NCI-H774 (cell line): ENCODE results near the gene TTC33.
"Not testable (repeated sequence)": the region's sequence is repeated elsewhere in the genome, so short reads cannot be mapped to it uniquely, and the experiment has no call there.

ENCODE experiments used
- DNase-seq: peaks from one replicate; lab custom pipeline; 2025; lab: John Stamatoyannopoulos, UW

Gene TTC33, protein sequence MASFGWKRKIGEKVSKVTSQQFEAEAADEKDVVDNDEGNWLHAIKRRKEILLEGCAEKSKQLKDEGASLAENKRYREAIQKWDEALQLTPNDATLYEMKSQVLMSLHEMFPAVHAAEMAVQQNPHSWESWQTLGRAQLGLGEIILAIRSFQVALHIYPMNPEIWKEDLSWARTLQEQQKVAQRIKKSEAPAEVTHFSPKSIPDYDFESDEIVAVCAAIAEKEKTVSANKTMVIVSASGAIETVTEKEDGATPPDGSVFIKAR

DNA sequence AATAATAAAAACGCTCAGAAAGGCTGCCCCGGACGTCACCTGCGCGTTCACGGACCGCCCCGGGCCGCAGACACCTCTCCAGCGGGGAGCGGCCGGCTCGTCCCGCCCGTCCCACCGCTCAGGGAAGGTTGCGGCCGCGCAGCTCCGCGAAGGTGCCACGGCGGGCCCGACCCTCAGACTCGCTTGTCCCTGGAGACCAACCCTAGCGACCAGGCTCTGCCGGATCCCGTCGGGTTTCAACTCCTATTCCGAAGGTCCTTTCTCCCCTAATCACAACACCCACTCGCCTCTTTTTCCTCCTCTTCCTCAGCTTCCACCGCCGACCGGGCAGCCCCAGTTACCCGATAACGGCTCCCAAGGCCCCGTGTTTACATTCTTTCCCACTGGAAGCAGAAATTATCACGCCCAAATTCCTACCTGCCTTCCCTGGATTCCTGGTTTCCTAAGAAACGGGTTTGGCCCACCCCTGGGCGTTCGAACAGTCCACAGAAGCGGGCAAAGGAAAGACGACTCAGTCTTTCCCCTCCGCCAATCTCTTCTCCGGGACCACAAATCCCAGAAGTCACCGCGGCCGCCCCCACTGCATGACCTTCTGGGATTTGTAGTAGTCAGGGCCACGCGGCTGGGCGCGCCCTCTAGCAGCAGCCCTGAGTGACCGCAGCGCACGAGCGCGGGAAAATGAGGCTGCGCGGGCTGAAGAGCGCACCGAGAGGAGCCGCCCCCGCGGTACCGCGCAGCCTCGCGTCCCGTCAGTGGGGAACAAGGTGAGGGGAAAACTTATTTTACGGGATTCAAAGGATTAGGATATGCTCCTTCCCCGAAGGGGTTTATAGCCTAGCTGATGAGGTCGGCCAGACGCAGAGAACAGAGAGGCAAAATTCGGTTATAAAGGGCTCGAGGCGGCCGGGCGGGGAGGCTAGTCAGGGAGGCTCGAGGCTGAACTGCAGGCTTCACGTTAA is at the start of gene TTC33:
TSS of gene TTC33 (minus strand) at position 555 of the 959 bp plus-strand sequence. CDS start 8,943 bp downstream, outside the sequence.
- peak; percentile 96 for DNase-seq

DNA sequence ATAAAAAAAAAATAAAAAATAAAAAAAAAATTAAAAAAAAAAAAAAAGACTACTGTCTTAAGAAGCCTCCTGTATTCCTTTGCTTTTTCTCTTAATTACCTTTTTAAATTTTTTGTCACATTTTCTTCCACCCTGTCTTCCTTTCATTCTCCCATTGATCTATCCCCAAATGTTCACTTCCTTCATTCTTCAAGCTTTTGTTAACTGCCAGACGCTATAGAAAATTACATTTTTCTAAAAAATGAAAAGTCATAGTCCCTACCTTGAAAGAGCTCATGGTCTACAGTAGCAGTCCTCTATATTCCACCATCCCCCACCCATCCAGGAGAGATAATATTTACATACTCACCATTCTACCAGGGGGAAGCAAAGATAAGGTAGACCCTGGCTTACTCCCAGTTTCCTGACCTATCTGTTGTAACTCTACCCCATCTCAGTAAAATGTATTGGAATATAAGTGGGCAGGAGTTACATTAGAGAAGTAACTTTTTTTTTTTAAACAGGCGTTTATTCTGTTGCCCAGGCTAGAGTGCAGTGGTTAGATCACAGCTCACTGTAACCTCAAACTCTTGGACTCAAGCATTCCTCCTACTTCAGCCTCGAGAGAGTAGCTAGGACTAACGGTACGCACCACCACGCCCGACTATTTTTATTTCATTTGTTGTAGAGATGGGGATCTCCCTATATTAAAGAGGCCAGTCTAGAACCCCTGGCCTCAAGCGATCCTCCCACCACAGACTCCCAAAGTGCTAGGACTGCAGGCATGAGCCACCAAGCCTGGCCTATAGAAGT is 46.2 kb upstream of the TTC33 start:
- DNase-seq: no peak

DNA sequence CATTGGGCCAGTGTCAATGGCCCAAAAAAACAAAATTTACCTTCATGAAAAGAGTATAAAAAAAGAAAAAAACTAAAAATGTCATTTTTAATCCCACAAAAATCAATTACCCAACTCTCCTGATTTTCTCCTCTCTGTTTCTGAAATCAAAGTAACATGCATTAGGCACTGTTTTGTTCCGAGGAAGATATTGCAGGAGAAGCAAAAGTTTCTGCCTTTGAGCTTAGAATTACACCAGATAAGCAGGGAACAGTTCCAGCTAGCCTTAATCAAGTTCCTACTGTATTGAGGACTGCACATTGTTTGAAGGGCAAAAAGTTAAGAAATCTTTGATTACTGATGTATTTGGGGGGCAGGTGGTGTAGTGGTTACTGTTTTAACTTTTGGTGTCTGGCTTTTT is 43.5 kb upstream of the TTC33 start:
- DNase-seq: no peak

DNA sequence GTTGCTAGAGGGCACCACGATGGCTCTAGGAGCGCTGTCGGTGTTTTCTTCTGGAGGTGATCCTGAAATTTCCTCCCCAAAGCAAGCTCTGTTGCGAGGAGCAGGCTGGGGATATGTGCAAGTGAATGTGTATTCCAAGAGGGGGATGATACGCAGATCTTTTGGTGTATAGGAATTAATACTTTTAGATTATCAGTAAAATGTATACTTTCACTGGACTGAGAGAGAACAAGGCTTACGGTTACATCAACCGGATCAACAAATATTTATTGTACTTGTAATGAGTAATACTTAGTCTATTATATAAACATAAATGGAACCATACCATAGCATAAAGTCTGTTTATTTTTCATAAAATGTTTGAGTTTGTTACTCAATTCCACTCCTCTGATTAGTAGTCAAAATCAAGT is 43.0 kb upstream of the TTC33 start:
- no peak for DNase-seq

DNA sequence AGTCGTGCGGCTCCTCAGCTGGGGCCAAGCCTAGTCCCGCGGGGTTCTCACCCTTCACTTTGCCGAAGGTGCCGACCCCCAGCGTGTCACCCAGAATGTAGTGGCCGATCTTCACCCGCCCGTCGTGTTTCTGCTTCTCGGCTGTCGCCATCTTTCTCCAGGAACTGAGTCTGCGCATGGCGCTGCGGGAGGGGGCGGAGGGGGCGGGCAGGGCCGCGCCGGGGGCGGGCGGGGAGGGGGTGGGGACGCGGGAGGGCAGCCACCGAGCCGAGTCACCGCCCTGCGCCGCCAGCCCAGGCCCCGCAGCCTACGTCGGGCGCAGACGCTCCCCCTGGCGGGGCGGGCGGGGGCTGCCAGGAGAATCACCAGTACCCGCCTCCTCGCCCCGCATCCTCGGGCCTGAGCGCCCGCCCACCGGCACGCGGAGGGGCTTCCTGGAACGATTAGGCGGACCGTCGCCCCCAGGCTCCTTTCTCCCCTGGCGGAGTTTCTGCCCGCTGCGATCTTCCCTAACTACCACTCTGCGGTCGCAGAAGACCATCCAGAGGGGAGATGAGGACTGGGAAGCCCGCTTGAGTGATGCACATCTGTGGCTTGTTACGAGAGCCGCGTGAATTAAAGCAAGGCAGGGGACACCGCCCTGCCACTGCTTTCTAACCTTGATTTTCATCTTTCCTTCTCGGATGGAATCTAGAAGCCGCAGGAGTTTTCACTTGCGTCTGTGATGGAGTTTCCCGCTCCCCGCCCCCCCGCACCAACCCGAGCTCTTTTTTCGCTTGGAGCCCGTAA is 42.4 kb upstream of the TTC33 start, which contains the start of gene PRKAA1:
TSS of gene PRKAA1 (minus strand) at position 363 of the 789 bp plus-strand sequence. CDS start at position 178, 185 bp downstream.
- peak; percentile 93 for DNase-seq

DNA sequence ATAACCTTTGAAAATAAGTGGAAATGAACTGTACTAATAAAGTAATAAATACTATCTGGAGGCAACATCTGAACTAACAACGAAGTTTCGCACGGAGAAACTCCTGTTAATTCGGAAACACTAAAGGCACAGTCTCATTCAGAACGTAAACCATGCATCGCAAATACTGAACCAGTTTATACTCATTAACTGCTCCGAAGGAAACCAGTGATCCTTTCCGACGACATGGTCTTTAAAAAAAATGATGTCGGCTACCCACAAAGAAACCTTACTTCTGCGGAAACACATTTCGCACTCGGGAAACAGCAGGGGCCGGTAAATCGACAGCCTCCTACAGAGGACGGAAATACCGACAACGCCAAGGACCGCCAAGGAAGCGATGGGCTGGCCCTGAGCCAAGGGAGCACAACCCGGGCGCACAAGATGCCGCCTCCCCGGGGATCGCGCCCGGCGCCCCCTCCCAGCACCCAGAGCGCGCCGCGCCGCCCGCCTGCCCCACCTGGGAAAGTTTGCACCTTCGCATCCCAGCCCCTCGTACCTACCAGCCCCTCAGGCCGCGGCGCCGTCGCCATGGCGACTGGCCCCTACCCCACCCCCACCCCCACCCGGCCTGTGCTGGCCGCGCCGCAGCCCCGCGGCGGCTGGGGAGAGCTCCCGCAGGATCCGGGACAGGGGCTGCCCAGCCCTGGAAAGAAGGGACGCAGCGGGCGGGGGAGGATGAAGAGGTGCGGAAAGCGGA is 41.7 kb upstream of the TTC33 start:
- DNase-seq: peak; percentile 67

DNA sequence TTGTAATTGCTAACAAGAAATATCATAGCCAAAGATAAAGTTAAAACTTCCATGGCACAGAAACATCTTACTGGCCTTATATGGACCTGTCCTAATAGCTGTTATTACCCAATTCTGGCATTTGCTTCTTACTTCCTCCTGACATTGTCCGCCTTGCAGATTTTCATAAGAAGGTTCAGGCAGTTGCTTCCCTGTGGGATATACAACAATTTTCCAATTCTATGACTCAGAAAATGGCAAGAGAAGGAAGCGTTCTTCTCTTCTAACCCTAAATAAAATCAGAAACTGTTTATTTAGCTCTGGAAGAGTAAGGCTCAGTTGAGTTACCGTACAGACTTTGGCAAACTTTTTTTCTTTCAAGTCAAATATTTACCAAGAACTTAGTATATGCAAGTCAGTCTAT is 40.7 kb upstream of the TTC33 start:
- no peak for DNase-seq

DNA sequence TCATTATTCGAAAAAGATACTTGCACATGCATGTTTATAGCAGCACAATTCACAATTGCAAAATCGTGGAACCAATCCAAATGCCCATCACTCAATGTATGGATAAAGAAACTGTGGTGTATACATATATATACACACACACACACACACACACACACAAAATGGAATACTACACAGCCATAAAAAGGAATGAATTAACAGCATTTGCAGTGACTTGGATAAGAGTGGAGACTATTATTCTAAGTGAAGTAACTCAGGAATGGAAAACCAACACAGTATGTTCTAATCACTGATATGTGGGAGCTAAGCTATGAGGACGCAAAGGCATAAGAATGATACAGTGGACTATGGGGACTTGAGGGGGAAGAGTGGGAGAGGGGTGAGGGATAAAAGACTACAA is 39.1 kb upstream of the TTC33 start:
- DNase-seq: not testable (repeated sequence)

DNA sequence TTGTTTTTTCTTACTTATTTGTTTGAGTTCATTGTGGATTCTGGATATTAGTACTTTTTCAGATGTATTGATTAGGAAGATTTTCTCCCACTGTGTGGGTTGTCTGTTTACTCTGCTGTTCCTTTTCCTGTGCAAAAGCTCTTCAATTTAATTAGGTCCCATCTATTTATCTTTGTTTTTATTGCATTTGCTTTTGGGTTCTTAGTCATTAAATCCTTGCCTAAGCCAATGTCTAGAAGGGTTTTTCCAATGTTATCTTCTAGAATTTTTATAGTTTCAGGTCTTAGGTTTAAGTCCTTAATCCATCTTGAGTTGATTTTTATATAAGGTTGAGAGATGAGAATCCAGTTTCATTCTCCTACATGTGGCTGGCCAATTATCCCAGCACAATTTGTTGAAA is 38.6 kb upstream of the TTC33 start:
- DNase-seq: not testable (repeated sequence)

DNA sequence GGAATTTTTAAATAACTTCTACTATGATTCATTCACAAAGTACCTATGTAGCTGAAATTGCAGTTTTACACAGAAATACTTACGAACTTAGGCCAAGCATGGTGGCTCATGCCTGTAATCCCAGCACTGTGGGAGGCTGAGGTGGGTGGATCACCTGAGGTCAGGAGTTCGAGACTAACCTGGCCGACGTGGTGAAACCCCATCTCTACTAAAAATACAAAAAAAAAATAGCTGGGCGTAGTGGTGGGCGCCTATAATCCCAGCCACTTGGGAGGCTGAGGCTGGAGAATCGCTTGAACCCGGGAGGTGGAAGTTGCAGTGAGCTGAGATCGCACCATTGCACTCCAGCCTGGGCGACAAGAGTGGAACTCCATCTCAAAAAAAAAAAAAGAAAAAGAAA is 36.9 kb upstream of the TTC33 start:
- DNase-seq: not testable (repeated sequence)

DNA sequence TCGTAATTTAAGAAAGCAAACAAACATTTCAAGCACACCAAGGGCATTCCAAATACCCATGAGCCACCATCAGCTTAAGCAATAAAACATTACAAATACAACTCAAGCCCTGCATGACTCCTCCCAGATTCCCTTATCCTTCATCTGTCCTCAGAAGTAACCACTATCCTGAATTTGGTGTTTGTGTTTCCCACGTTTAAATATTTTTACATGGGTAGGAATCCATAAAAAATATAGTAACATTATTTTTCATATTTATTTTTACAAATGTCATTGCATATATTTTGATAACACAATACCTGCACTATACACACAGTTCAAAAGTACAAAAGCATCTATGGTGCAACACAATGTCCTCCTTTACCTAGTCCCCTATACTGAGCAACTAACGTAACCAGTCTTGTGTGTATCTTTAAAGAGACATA is 36.0 kb upstream of the TTC33 start:
- no peak for DNase-seq

DNA sequence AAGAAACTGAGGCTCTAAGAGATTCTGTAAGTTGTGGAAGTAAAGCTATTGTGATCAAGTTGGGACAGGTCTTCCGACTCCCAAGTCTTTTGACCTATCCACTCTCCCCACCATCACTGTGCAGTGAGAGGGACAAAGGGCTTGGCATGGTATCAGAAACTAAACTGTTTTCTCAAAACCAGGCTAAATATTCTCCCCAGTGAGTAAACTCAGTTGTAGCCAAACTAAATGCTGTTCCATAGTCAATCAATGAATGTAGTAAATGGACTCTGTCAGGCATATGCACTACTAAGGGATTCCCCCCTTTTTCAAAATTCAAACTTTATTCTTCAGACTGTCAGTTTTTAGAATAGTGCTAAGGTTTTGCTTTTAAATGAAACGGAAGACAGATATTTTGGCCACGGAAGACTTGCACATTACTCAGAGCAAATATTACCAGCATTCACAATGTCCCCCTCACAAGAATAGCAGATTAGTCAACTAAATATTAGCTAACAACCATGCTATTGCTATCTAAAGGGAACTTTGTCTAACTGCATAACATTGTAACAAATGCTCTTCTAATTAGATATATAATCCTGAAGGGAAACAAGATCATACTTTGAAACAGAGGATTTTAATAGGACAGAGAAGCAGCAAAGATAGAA is 35.3 kb upstream of the TTC33 start:
- no peak for DNase-seq

DNA sequence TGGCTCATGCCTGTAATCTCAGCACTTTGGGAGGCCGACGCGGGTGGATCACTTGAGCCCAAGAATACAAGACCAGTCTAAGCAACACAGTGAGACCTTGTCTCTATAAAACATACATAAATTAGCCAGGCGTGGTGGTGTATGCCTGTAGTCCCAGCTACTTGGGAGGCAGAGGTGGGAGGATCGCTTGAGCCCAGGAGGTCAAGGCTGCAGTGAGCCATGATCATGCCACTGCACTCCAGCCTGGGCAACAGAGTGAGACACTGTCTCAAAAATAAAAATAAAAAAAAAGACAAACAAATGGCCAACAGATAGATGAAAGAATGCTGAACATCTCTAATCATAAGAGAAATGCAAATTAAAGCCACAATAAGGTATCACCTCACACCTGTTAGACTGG is 33.2 kb upstream of the TTC33 start:
- DNase-seq: not testable (repeated sequence)

DNA sequence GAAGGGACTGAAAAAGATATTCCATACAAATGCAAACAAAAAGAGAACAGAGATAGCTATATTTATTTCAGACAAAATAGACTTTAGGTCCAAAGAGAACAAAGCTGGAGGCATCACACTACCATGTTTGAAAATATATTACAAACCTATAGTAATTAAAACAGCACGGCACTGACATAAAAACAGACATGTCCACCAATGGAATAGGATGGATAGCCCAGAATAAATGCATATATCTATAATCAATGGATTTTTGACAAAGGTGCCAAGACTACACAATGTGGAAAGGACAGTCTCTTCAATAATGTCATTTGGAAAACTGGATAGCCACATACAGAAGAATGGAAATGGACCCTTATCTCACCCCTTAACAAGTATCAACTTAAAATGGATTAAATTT is 32.2 kb upstream of the TTC33 start:
- DNase-seq: no peak

DNA sequence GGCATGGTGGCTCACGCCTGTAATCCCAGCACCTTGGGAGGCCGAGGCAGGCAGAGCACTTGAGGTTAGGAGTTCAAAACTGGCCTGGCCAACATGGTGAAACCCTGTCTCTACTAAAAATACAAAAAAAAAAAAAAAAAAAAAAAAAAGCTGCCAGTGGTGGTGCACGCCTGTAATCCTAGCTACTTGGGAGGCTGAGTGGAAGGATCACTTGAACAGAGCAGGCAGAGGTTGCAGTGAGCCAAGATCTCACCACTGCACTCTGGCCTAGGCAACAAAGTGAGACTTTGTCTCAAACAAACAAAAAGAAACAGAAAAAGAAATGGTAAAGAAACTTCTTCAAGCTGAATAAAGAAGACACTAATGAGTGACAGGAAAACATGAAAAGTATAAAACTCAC is 30.9 kb upstream of the TTC33 start:
- DNase-seq: not testable (repeated sequence)

DNA sequence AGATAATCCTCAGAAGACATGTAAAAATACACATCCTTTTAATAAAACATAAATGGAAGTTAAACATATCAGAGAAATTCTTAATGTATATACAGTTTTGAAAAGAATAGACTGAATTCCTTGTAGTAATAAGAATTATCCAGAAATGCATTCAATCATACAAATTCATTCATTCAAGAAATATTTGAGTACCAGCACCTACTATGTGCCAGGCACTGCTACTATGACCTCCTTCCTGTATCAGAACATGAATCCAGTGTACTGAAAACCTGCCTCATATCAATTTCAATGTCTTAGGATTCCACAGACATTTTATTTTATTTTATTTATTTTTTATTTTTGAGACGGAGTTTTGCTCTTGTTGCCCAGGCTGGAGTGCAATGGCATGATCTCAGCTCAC is 29.2 kb upstream of the TTC33 start:
- no peak for DNase-seq

DNA sequence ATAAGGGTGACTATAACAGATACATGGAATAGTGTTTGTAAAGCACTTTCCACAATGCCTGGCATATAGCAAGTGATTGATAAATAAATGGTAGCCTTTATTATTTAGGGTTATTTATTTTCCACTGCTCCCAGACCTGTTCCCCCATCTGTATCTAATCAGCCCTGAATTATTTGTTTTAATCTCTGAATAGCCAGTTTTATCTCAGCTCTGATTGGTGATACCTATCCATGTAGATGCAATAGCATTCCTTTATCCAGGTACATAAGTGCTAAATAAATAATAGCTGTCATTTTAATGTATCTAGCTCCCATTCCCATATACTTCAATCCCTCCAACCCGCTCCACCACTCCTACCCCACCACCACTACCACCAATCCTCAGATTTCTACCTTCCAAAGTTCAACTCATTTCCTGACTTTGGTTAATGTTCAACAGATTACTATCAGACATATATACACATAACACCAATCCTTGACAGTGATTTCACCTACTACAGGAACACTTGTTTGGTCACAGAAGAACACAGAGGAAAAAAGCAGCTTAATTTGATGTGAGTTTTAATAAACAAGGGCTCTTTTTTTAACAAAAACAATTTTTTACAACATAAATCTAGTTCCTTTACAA is 28.4 kb upstream of the TTC33 start:
- DNase-seq: no peak

DNA sequence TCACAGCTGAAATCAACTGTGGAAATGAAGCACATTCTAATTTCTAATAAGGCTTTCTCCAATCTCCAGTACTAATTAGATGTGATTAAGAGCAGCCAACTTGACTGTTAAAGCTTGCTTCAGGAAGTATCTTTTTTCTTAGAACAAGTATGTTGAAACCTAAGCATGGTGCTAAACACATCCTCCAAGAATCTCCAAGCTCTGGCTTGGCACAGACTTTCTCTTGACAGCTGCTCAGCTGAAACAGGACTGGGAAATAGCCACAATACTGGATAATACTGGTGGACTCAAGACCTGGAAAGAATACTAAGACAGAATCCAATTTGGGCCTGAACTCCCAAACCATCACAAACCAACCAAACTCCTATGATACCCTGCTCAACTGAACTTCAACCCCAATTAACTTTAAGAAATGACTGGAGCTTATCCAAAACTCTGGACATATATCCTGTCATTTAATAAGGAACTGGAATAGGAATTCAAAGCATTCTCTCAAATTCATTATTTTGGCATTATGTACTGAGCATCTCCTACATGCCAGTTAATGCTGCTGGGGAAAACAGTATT is 26.2 kb upstream of the TTC33 start:
- DNase-seq: no peak

DNA sequence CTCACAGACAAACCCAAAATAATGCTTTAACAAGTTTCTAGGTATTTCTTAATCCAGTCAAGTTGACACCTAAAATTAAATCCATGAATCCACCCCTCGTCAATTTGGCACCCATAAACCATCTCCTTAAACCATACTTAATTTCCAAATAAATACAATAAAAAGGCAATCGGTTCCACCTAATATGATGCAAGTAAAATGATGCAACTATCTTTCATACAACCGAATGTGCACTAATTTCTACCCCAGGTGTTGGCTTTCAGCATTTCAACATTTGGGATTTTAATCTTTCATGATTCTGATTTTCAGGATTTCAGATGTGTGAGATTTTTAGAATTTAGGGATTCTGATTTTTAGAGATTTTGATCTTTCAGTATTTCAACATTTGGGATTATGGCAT is 25.1 kb upstream of the TTC33 start:
- DNase-seq: no peak
